HG02870 (cell line): ENCODE results near the gene BUB3.
"Not testable (repeated sequence)": the region's sequence is repeated elsewhere in the genome, so short reads cannot be mapped to it uniquely, and the experiment has no call there.

Experiments
- ATAC-seq: cut with Tn5 transposase; IDR thresholded peaks from one replicate; pipeline ENCODE4 v1.9.1; 2021; ENCODE audit warnings: mild to moderate bottlenecking, moderate library complexity; ENCODE audit not compliant: unreplicated experiment

BUB3 gene

GRCh38 chr10:123153486-123154091, 613 bp upstream of the BUB3 start:
- ATAC-seq = no peak

- ATAC-seq = peak; percentile 33
Measured at GRCh38 chr10:123154711-123155505, 706 bp downstream of the BUB3 start.

GRCh38 chr10:123156078-123156477, 1.9 kb downstream of the BUB3 start:
- no peak for ATAC-seq

GRCh38 chr10:123157210-123157609, 3.0 kb downstream of the BUB3 start:
- no peak for ATAC-seq

GRCh38 chr10:123158682-123159081, 4.5 kb downstream of the BUB3 start:
- ATAC-seq = no peak

GRCh38 chr10:123160311-123160980, 6.2 kb downstream of the BUB3 start:
- ATAC-seq = no peak

- ATAC-seq = no peak
Measured at GRCh38 chr10:123164319-123164718, 10.1 kb downstream of the BUB3 start.

GRCh38 chr10:123165445-123166072, 11.4 kb downstream of the BUB3 start:
- ATAC-seq = no peak

- ATAC-seq = no peak
Measured at GRCh38 chr10:123166618-123167017, 12.4 kb downstream of the BUB3 start.

- no peak for ATAC-seq
Measured at GRCh38 chr10:123170961-123171360, 16.8 kb downstream of the BUB3 start.

GRCh38 chr10:123171616-123172015, 17.4 kb downstream of the BUB3 start:
- not testable (repeated sequence) for ATAC-seq

- ATAC-seq = no peak
Measured at GRCh38 chr10:123175389-123176387, 21.5 kb downstream of the BUB3 start.

GRCh38 chr10:123178390-123178789, 24.2 kb downstream of the BUB3 start:
- ATAC-seq = not testable (repeated sequence)

GRCh38 chr10:123180101-123181090, 26.2 kb downstream of the BUB3 start:
- no peak for ATAC-seq

- no peak for ATAC-seq
Measured at GRCh38 chr10:123183724-123184123, 29.5 kb downstream of the BUB3 start.

- no peak for ATAC-seq
Measured at GRCh38 chr10:123187781-123188180, 33.6 kb downstream of the BUB3 start.

GRCh38 chr10:123191886-123192285, 37.7 kb downstream of the BUB3 start:
- no peak for ATAC-seq

- no peak for ATAC-seq
Measured at GRCh38 chr10:123194056-123194455, 39.9 kb downstream of the BUB3 start.

GRCh38 chr10:123200531-123200930, 46.3 kb downstream of the BUB3 start:
- ATAC-seq = no peak
